Lower leg skin (tissue), 4 donors: ENCODE data around the gene GRIP2. TPM values are rescaled to one million over a fixed set of nuclear protein-coding genes. Genes with fewer than 3 reads are reported as not detected.

Source experiments
- DNase-seq, 2 donors: peaks; one replicate each; pipeline ENCODE4 v3.0.0-alpha.2; 2019; ENCODE audit warnings: low spot score in 2 of 2
- H3K4me3 ChIP-seq: fragments of 200-600 bp; sonication (generic); 2 replicates; pipeline ENCODE4 v1.5.1; 2017; ENCODE audit warnings: mild to moderate bottlenecking, low read depth; ENCODE audit not compliant: poor library complexity, severe bottlenecking
- CTCF ChIP-seq, 3 donors: fragments of 450-650 bp; IDR thresholded peaks; one replicate each; pipeline ENCODE4 v1.5.1; 2016; ENCODE audit warnings: antibody characterized with exemption in 3 of 3, mild to moderate bottlenecking in 3 of 3, moderate library complexity in 2 of 3
- POLR2A ChIP-seq, 2 donors: fragments of 450-650 bp; IDR thresholded peaks; one replicate each; pipeline ENCODE4 v1.6.1; 2016 to 2017; ENCODE audit warnings: antibody characterized with exemption in 2 of 2, mild to moderate bottlenecking in 1 of 2, moderate library complexity in 1 of 2
- WGBS, 2 donors: methylation state at CpG; one replicate each; pipeline ENCODE4 v1.1.5; 2018; 5-methylcytosine and 5-hydroxymethylcytosine counted together
- intact Hi-C: fragments of 100-400 bp; cut with DNase I; formaldehyde crosslinking; loops from one replicate; pipeline ENCODE4 v1.15.0; 2023; ENCODE audit warnings: low total_unique reads
- total RNA-seq, 4 donors: library from RNA; depleted of rRNA; stranded (reverse); fragments of >200 nt; gene quantifications; one replicate each; pipeline ENCODE4 v1.1.0, GENCODE V29; 2016

Gene GRIP2
- total RNA-seq, 4 donors from 2014 or later = 0.89 to 5.2 (median 2.3) TPM

GRCh38 chr3:14524311-14524711 is 15.8 kb downstream of the GRIP2 start:
- TF ChIP-seq CTCF (IDR thresholded peaks at IDR 0.05) (no peak), POLR2A (IDR thresholded peaks at IDR 0.05) (no peak)
- peak in 1 of 2 donors; percentile 74 for DNase-seq
- intact Hi-C loops = no loop called here
- 83 to 92% methylated on average over 14 of the region's 14 CpGs for WGBS, 2 donors
- H3K4me3 ChIP-seq = no peak overlapping the region

- intact Hi-C loops = no loop called here
- 63 to 80% methylated on average over 7 of the region's 7 CpGs for WGBS, 2 donors
- TF ChIP-seq CTCF (IDR thresholded peaks at IDR 0.05) = no peak
- no peak for TF ChIP-seq POLR2A (IDR thresholded peaks at IDR 0.05)
- no peak overlapping the region for H3K4me3 ChIP-seq
- DNase-seq = peak in 1 of 2 donors; percentile 46
Observed at GRCh38 chr3:14523792-14524191, 16.4 kb downstream of the GRIP2 start.

DNA sequence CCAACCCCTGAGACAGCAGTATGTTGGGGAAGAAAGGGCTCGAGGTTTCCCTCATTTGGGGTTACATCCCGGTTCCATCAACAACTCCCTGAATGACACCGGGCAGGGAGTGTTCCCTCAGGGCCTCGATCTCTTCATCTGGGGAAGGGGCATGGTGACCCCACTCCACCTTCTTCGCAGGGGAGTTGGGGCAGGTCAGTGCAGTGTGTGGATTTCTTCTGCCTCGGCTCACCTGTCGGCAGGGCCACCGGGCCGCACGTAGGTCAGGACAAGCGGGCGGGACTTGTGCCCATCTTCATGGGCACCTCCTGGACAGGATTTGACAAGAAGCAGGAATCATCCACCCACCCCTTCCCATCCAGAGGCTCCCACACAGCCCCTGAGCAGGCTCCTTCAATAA is 17.4 kb downstream of the GRIP2 start:
- no peak for TF ChIP-seq POLR2A (IDR thresholded peaks at IDR 0.05)
- TF ChIP-seq CTCF (IDR thresholded peaks at IDR 0.05) = no peak
- H3K4me3 ChIP-seq = no peak overlapping the region
- intact Hi-C loops = no loop called here
- WGBS, 2 donors = 84 to 90% methylated on average over 12 of the region's 12 CpGs
- no peak for DNase-seq

DNA sequence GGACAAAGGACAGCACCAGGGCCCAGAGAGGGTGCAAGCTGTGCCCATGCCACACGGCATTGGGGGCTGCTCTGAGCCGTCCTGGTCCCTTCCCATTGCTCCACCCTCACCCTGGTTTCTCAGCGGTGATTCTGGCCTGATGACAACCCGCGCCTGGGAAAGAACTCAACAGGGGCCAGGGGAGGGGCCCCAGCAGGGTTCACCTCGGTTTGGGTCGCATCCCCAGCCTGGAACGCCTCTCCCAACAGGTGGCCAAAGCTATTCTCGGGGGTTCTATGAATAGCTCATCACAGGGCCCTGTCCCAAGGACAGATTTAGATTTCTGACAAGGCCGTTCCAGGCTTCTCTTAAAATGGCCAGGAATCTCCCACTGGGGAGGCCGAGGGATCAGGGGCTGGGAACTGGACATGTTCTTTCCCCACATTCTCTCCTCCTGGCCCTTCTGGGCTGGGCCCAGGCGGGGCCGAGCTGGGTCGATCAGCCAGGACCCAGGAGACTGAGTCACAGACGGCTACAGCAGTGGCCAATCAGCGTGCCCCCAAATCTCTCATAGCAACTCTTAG is 17.9 kb downstream of the GRIP2 start:
- TF ChIP-seq CTCF (IDR thresholded peaks at IDR 0.05) = no peak
- TF ChIP-seq POLR2A (IDR thresholded peaks at IDR 0.05) = no peak
- intact Hi-C loops = no loop called here
- WGBS, 2 donors = 64 to 65% methylated on average over 14 to 16 of the region's 16 CpGs
- DNase-seq = peak in 1 of 2 donors; percentile 79
- H3K4me3 ChIP-seq = no peak overlapping the region

DNA sequence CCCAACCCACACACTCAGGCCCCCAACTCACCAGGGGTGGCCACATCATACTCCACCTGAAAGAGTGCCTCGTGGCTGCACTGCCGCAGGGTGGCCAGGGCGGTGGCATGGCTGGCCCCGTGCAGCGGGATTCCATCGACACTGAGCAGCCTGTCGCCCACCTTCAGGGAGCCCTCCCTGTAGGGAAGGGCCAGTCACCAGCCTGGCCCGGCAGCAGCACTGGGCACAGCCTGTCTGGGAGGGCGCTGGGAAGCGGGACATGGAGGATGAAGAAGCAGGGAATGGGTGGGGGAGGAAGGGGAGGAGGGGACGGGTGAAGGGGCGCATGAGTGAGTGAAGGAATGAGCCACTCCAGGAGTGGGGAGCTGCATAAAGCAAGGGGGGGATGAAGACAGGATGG is 18.5 kb downstream of the GRIP2 start:
- DNase-seq = peak in 1 of 2 donors; percentile 76
- no peak overlapping the region for H3K4me3 ChIP-seq
- intact Hi-C loops = no loop called here
- TF ChIP-seq CTCF (IDR thresholded peaks at IDR 0.05) (no peak), POLR2A (IDR thresholded peaks at IDR 0.05) (no peak)
- WGBS, 2 donors = 78 to 80% methylated on average over 6 to 12 of the region's 12 CpGs

DNA sequence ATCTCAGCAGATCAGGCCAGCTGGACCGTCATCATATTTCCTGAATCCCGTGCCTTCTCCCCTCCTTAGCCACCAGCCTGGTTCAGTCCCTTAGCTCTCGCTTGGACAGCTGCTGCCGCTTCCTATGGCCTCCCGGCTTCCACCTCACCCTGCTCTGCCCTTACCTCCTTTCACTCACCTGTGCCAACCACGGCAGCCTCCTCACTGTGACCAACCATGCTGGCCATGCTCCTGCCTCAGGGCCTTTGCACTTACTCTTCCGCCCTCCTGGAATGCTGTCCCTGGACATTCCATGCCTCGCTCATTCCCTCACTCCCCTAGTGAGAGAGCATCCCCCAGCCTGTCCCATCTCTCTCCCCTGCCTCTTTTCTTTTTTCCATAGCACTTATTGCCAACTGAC is 19.2 kb downstream of the GRIP2 start:
- H3K4me3 ChIP-seq = no peak overlapping the region
- peak in 1 of 2 donors; percentile 48 for DNase-seq
- 78 to 91% methylated on average over 8 of the region's 8 CpGs for WGBS, 2 donors
- TF ChIP-seq CTCF (IDR thresholded peaks at IDR 0.05) (no peak), POLR2A (IDR thresholded peaks at IDR 0.05) (no peak)
- intact Hi-C loops = no loop called here
